Measurements from ENCODE around the gene GADD45G. TPM values are rescaled to one million over a fixed set of nuclear protein-coding genes. Genes with fewer than 3 reads are reported as not detected.

Gene GADD45G
- total and polyA plus RNA-seq, 2 experiments from 2014 or later, result 12.7 to 24.1 TPM

- TF ChIP-seq, protein P1, sequence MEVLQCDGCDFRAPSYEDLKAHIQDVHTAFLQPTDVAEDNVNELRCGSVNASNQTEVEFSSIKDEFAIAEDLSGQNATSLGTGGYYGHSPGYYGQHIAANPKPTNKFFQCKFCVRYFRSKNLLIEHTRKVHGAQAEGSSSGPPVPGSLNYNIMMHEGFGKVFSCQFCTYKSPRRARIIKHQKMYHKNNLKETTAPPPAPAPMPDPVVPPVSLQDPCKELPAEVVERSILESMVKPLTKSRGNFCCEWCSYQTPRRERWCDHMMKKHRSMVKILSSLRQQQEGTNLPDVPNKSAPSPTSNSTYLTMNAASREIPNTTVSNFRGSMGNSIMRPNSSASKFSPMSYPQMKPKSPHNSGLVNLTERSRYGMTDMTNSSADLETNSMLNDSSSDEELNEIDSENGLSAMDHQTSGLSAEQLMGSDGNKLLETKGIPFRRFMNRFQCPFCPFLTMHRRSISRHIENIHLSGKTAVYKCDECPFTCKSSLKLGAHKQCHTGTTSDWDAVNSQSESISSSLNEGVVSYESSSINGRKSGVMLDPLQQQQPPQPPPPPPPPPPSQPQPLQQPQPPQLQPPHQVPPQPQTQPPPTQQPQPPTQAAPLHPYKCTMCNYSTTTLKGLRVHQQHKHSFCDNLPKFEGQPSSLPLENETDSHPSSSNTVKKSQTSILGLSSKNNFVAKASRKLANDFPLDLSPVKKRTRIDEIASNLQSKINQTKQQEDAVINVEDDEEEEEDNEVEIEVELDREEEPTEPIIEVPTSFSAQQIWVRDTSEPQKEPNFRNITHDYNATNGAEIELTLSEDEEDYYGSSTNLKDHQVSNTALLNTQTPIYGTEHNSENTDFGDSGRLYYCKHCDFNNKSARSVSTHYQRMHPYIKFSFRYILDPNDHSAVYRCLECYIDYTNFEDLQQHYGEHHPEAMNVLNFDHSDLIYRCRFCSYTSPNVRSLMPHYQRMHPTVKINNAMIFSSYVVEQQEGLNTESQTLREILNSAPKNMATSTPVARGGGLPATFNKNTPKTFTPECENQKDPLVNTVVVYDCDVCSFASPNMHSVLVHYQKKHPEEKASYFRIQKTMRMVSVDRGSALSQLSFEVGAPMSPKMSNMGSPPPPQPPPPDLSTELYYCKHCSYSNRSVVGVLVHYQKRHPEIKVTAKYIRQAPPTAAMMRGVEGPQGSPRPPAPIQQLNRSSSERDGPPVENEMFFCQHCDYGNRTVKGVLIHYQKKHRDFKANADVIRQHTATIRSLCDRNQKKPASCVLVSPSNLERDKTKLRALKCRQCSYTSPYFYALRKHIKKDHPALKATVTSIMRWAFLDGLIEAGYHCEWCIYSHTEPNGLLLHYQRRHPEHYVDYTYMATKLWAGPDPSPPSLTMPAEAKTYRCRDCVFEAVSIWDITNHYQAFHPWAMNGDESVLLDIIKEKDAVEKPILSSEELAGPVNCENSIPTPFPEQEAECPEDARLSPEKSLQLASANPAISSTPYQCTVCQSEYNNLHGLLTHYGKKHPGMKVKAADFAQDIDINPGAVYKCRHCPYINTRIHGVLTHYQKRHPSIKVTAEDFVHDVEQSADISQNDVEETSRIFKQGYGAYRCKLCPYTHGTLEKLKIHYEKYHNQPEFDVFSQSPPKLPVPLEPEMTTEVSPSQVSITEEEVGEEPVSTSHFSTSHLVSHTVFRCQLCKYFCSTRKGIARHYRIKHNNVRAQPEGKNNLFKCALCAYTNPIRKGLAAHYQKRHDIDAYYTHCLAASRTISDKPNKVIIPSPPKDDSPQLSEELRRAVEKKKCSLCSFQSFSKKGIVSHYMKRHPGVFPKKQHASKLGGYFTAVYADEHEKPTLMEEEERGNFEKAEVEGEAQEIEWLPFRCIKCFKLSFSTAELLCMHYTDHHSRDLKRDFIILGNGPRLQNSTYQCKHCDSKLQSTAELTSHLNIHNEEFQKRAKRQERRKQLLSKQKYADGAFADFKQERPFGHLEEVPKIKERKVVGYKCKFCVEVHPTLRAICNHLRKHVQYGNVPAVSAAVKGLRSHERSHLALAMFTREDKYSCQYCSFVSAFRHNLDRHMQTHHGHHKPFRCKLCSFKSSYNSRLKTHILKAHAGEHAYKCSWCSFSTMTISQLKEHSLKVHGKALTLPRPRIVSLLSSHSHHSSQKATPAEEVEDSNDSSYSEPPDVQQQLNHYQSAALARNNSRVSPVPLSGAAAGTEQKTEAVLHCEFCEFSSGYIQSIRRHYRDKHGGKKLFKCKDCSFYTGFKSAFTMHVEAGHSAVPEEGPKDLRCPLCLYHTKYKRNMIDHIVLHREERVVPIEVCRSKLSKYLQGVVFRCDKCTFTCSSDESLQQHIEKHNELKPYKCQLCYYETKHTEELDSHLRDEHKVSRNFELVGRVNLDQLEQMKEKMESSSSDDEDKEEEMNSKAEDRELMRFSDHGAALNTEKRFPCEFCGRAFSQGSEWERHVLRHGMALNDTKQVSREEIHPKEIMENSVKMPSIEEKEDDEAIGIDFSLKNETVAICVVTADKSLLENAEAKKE (CRISPR knock-in tag; IDR thresholded peaks at IDR 0.05), result no peak
- TF ChIP-seq, protein P2, sequence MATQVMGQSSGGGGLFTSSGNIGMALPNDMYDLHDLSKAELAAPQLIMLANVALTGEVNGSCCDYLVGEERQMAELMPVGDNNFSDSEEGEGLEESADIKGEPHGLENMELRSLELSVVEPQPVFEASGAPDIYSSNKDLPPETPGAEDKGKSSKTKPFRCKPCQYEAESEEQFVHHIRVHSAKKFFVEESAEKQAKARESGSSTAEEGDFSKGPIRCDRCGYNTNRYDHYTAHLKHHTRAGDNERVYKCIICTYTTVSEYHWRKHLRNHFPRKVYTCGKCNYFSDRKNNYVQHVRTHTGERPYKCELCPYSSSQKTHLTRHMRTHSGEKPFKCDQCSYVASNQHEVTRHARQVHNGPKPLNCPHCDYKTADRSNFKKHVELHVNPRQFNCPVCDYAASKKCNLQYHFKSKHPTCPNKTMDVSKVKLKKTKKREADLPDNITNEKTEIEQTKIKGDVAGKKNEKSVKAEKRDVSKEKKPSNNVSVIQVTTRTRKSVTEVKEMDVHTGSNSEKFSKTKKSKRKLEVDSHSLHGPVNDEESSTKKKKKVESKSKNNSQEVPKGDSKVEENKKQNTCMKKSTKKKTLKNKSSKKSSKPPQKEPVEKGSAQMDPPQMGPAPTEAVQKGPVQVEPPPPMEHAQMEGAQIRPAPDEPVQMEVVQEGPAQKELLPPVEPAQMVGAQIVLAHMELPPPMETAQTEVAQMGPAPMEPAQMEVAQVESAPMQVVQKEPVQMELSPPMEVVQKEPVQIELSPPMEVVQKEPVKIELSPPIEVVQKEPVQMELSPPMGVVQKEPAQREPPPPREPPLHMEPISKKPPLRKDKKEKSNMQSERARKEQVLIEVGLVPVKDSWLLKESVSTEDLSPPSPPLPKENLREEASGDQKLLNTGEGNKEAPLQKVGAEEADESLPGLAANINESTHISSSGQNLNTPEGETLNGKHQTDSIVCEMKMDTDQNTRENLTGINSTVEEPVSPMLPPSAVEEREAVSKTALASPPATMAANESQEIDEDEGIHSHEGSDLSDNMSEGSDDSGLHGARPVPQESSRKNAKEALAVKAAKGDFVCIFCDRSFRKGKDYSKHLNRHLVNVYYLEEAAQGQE (IDR thresholded peaks at IDR 0.05; ENCODE audit: unreplicated experiment), result no peak
- TF ChIP-seq STAT1 (IDR thresholded peaks at IDR 0.05; ENCODE audit: unreplicated experiment), result no peak
- TF ChIP-seq JUNB (IDR thresholded peaks at IDR 0.05; ENCODE audit: unreplicated experiment), result no peak
- TF ChIP-seq EZH2 (IDR thresholded peaks at IDR 0.05; ENCODE audit: low read depth, unreplicated experiment), result no peak
- TF ChIP-seq ZNF331 (CRISPR knock-in tag; IDR thresholded peaks at IDR 0.05; ENCODE audit: low read depth), result no peak
Measured at GRCh38 chr9:89600831-89601230, 4.0 kb upstream of the GADD45G start (continued).

- Histone ChIP-seq H3K9me2 (ENCODE audit: insufficient read depth) (no peaks in the 10 kb centered on the region), H3K4me3 (no peak overlapping the region), H2AFZ (no peak overlapping the region), H3K27ac (ENCODE audit: low read depth) (no peak overlapping the region), H3K4me2 (no peak overlapping the region), H3K27me3 (ENCODE audit: insufficient read depth) (peaks cover 13% of the 10 kb centered on the region), H3F3A (replicated peaks; ENCODE audit: low read depth) (no peaks in the 10 kb centered on the region; the same call in 1 of the 2 replicates), H3K36me3 (ENCODE audit: insufficient read depth) (no peaks in the 10 kb centered on the region), H3K4me1 (ENCODE audit: insufficient read depth) (peaks cover 8% of the 10 kb centered on the region; the same call in 1 of the 2 replicates), H4K20me1 (replicated peaks; ENCODE audit: insufficient read depth) (no peaks in the 10 kb centered on the region), H3K79me2 (replicated peaks; ENCODE audit: insufficient read depth) (peaks cover 9% of the 10 kb centered on the region)
- Mint-ChIP-seq H3K27me3 (ENCODE audit: insufficient read depth, low read depth, poor library complexity) (peaks cover 22% of the 10 kb centered on the region), H3K4me3 (no peak overlapping the region), H3K27ac (no peak overlapping the region), H3K36me3 (ENCODE audit: low read depth) (peaks cover 2% of the 10 kb centered on the region), H3K9me3 (no peaks in the 10 kb centered on the region), H3K4me1 (peaks cover 12% of the 10 kb centered on the region)
- DNase-seq (ENCODE audit: low spot score) (no peak), ATAC-seq (no peak)
- TF ChIP-seq, protein P1 (CRISPR knock-in tag; IDR thresholded peaks at IDR 0.05), result no peak
Measured at GRCh38 chr9:89601306-89601705, 3.5 kb upstream of the GADD45G start.
